Measurements from ENCODE around the gene SOBP. TPM values are rescaled to one million over a fixed set of nuclear protein-coding genes. Genes with fewer than 3 reads are reported as not detected.

SOBP gene
- total and polyA plus RNA-seq, 2 experiments from 2014 or later: 1.5 to 3.0 TPM

GRCh38 chr6:107584726-107585125 is 94.8 kb downstream of the SOBP start:
- H3K36me3 Mint-ChIP-seq (ENCODE audit: low read depth): no peaks in the 10 kb centered on the region
- Histone ChIP-seq H3K9me2 (ENCODE audit: insufficient read depth) (peaks cover 9% of the 10 kb centered on the region), H4K20me1 (replicated peaks; ENCODE audit: insufficient read depth) (no peaks in the 10 kb centered on the region), H3K36me3 (ENCODE audit: insufficient read depth) (no peaks in the 10 kb centered on the region), H3K27me3 (ENCODE audit: insufficient read depth) (no peaks in the 10 kb centered on the region), H3F3A (replicated peaks; ENCODE audit: low read depth) (no peaks in the 10 kb centered on the region), H3K4me3 (no peak overlapping the region), H3K79me2 (replicated peaks; ENCODE audit: insufficient read depth) (no peaks in the 10 kb centered on the region), H2AFZ (no peak overlapping the region), H3K4me2 (no peak overlapping the region), H3K4me1 (ENCODE audit: insufficient read depth) (peaks cover 15% of the 10 kb centered on the region), H3K27ac (ENCODE audit: low read depth) (no peak overlapping the region)
- no peak for TF ChIP-seq POLR2AphosphoS5 (IDR thresholded peaks at IDR 0.05; ENCODE audit: low read depth)
- no peak for TF ChIP-seq EZH2phosphoT487 (IDR thresholded peaks at IDR 0.05; ENCODE audit: unreplicated experiment)
- TF ChIP-seq NANOG (IDR thresholded peaks at IDR 0.05; ENCODE audit: borderline replicate concordance): no peak
- no peak for TF ChIP-seq ETS1 (IDR thresholded peaks at IDR 0.05)
- no peak for TF ChIP-seq JUNB (IDR thresholded peaks at IDR 0.05; ENCODE audit: unreplicated experiment)
- no peak for TF ChIP-seq EZH2 (IDR thresholded peaks at IDR 0.05; ENCODE audit: low read depth, unreplicated experiment)
- TF ChIP-seq CTCF (conservative IDR thresholded peaks at IDR 0.05; ENCODE audit: low read depth in 2 of 2): no peak
- TF ChIP-seq CREB1 (CRISPR knock-in tag; IDR thresholded peaks at IDR 0.05; ENCODE audit: low read depth): no peak
- TF ChIP-seq REST (IDR thresholded peaks at IDR 0.05; ENCODE audit: unreplicated experiment): no peak
- TF ChIP-seq ZNF462 (CRISPR knock-in tag; IDR thresholded peaks at IDR 0.05): no peak
- TF ChIP-seq ZNF331 (CRISPR knock-in tag; IDR thresholded peaks at IDR 0.05; ENCODE audit: low read depth): no peak
- TF ChIP-seq ZNF114 (CRISPR knock-in tag; IDR thresholded peaks at IDR 0.05): no peak
- TF ChIP-seq STAT1 (IDR thresholded peaks at IDR 0.05; ENCODE audit: unreplicated experiment): no peak
- H3K27ac Mint-ChIP-seq: no peak overlapping the region
- ATAC-seq: no peak
- H3K27me3 Mint-ChIP-seq (ENCODE audit: insufficient read depth, low read depth, poor library complexity): no peaks in the 10 kb centered on the region
- H3K9me3 Mint-ChIP-seq: no peaks in the 10 kb centered on the region
- no peak for DNase-seq (ENCODE audit: low spot score)
- peaks cover 40% of the 10 kb centered on the region for H3K4me1 Mint-ChIP-seq
- H3K4me3 Mint-ChIP-seq: no peak overlapping the region
